Measurements from ENCODE around the gene PUS1. TPM values are rescaled to one million over a fixed set of nuclear protein-coding genes. Genes with fewer than 3 reads are reported as not detected.

Gene PUS1
- total and polyA plus RNA-seq, 2 of the 4 experiments (the other 2 are of a cell fraction): 14.0 to 36.7 TPM

GRCh38 chr12:131990066-131990979, 61.2 kb downstream of the PUS1 start (continued):
- TF ChIP-seq BHLHE40 (IDR thresholded peaks at IDR 0.05; ENCODE audit: low read depth, low read length) (no peak), CHD1 (IDR thresholded peaks at IDR 0.05; ENCODE audit: low read depth, low read length) (no peak)

GRCh38 chr12:131990980-131991305, 61.9 kb downstream of the PUS1 start:
- dilution Hi-C loops (cut with HindIII; ENCODE audit: low sequenced_read_pairs, unreplicated experiment): no loop called here
- no peak overlapping the region for H3K9ac ChIP-seq (ENCODE audit: low read depth, low read length)
- no peak overlapping the region for H4K8ac ChIP-seq (ENCODE audit: low read depth in 2 of 2, low read length in 2 of 2)
- TF ChIP-seq FOS (IDR thresholded peaks at IDR 0.05; ENCODE audit: low read depth, low read length) (no peak), SMC3 (IDR thresholded peaks at IDR 0.05; ENCODE audit: low read depth, low read length) (no peak), BHLHE40 (IDR thresholded peaks at IDR 0.05; ENCODE audit: low read depth, low read length) (no peak), MAZ (IDR thresholded peaks at IDR 0.05; ENCODE audit: borderline replicate concordance, low read depth, low read length) (no peak), CTCF (conservative IDR thresholded peaks at IDR 0.05; ENCODE audit: low read depth, low read length) (no peak), NFE2L2 (IDR thresholded peaks at IDR 0.05; ENCODE audit: low read depth, low read length) (no peak), CHD1 (IDR thresholded peaks at IDR 0.05; ENCODE audit: low read depth, low read length) (no peak), MAFK (IDR thresholded peaks at IDR 0.05; ENCODE audit: low read depth, low read length) (no peak), USF2 (IDR thresholded peaks at IDR 0.05; ENCODE audit: low read depth, low read length) (no peak), MXI1 (IDR thresholded peaks at IDR 0.05; ENCODE audit: borderline replicate concordance, low read depth, low read length) (no peak)
- in situ Hi-C loops (cut with MboI; ENCODE audit: low sequenced_read_pairs): no loop called here
- no peak overlapping the region for H2BK120ac ChIP-seq (ENCODE audit: low read depth, low read length)
- peaks cover 6% of the 10 kb centered on the region; the same call in 1 of the 2 replicates for H3K9me1 ChIP-seq (ENCODE audit: insufficient read depth, low read length)
- POLR2A ChIA-PET (ENCODE audit: unreplicated experiment): no interaction called here
- BruUV-seq (replicated peaks): no TSS peak
- H3K27ac ChIP-seq (ENCODE audit: insufficient read depth, low read length): no peak overlapping the region
- no peak for ATAC-seq (ENCODE audit: low read depth)
- no peaks in the 10 kb centered on the region for H3K27me3 ChIP-seq (ENCODE audit: control insufficient read depth, insufficient read depth, low read length)
- CTCF ChIA-PET: no interaction called here
- H3K9me3 ChIP-seq (ENCODE audit: control insufficient read depth, insufficient read depth, low read length): no peaks in the 10 kb centered on the region
- no peak overlapping the region for H3K4me3 ChIP-seq (ENCODE audit: insufficient read depth, low read depth, low read length)
- H3K4me1 ChIP-seq (ENCODE audit: control insufficient read depth, insufficient read depth, low read length): no peaks in the 10 kb centered on the region
- no peak overlapping the region for H4K5ac ChIP-seq (ENCODE audit: low read depth, low read length)
- no peak overlapping the region for H3K18ac ChIP-seq (ENCODE audit: low read depth, low read length)
- no peak overlapping the region for H2AK5ac ChIP-seq (ENCODE audit: low read depth, low read length)
- H3K56ac ChIP-seq (ENCODE audit: extremely low read depth, insufficient read depth, low read length): no peak overlapping the region
- H4K91ac ChIP-seq (ENCODE audit: insufficient read depth, low read depth, low read length): no peak overlapping the region
- H2BK20ac ChIP-seq (ENCODE audit: low read depth, low read length): no peak overlapping the region
- intact Hi-C loops (cut with micrococcal nuclease): no loop called here
- no peaks in the 10 kb centered on the region for H4K20me1 ChIP-seq (ENCODE audit: insufficient read depth, low read length)
- no peak overlapping the region for H3K4ac ChIP-seq (ENCODE audit: low read depth, low read length)
- H2BK15ac ChIP-seq (ENCODE audit: low read depth, low read length): no peak overlapping the region
- no peak overlapping the region for H3K23ac ChIP-seq (ENCODE audit: low read depth, low read length)
- peaks cover 75% of the 10 kb centered on the region for H3K36me3 ChIP-seq (ENCODE audit: control insufficient read depth, insufficient read depth, low read length)
- no peak for DNase-seq
- no peak overlapping the region for H2AK9ac ChIP-seq (replicated peaks; ENCODE audit: low read depth, low read length, poor library complexity)
- H3K4me2 ChIP-seq (ENCODE audit: low read depth, low read length): no peak overlapping the region
- no peak overlapping the region for H3K14ac ChIP-seq (replicated peaks; ENCODE audit: low read depth, low read length)
- H2BK5ac ChIP-seq (ENCODE audit: low read depth, low read length, poor library complexity, severe bottlenecking): no peak overlapping the region
- H3K79me1 ChIP-seq (ENCODE audit: low read depth in 1 of 2, low read length in 2 of 2): peaks cover 6 to 11% of the 10 kb centered on the region in 2 experiments; a peak in 2 of 4 replicates
- H2AFZ ChIP-seq (replicated peaks; ENCODE audit: low read length, poor library complexity): no peak overlapping the region
- 70% methylated on average over 8 of the region's 9 CpGs; no CpG with 5 or more reads in 1 of the 2 experiments for WGBS, 2 experiments (ENCODE audit: extremely low coverage in 2 of 2, insufficient read length in 1 of 2)

Data from IMR-90 (cell line).